GM23248 (cell line): ENCODE data around the gene HOXA3. TPM values are rescaled to one million over a fixed set of nuclear protein-coding genes. Genes with fewer than 3 reads are reported as not detected.

Experiments used
- DNase-seq: peaks from one replicate; pipeline ENCODE4 v3.0.0-alpha.2; 2015
- H2AFZ ChIP-seq: fragments of 200-600 bp; sonication (generic); 2 replicates; pipeline ENCODE4 v1.6.1; 2016; ENCODE audit warnings: antibody characterized with exemption
- H3F3A ChIP-seq: fragments of 200-600 bp; sonication (generic); 2 replicates; pipeline ENCODE4 v1.6.1; 2016; ENCODE audit warnings: mild to moderate bottlenecking, antibody characterized with exemption, mixed run types; ENCODE audit not compliant: insufficient read depth
- H3K27ac ChIP-seq: fragments of 200-600 bp; sonication (generic); 2 replicates; pipeline ENCODE4 v1.5.1; 2016; ENCODE audit warnings: mild to moderate bottlenecking
- H3K27me3 ChIP-seq: fragments of 200-600 bp; sonication (generic); replicated peaks from 2 replicates; pipeline ENCODE4 v1.6.1; 2016; ENCODE audit warnings: mild to moderate bottlenecking; ENCODE audit not compliant: insufficient read depth
- H3K36me3 ChIP-seq: fragments of 200-600 bp; sonication (generic); 2 replicates; pipeline ENCODE4 v1.6.1; 2016; ENCODE audit warnings: low read depth, mild to moderate bottlenecking
- H3K4me1 ChIP-seq: fragments of 200-600 bp; sonication (generic); 2 replicates; pipeline ENCODE4 v1.6.1; 2016; ENCODE audit warnings: mild to moderate bottlenecking; ENCODE audit not compliant: insufficient read depth
- H3K4me2 ChIP-seq: fragments of 200-600 bp; sonication (generic); one replicate; pipeline ENCODE4 v1.6.1; 2016; ENCODE audit warnings: mild to moderate bottlenecking; ENCODE audit not compliant: unreplicated experiment
- H3K4me3 ChIP-seq: fragments of 200-600 bp; sonication (generic); 2 replicates; pipeline ENCODE4 v1.5.1; 2016; ENCODE audit warnings: mild to moderate bottlenecking
- H3K79me2 ChIP-seq: fragments of 200-600 bp; sonication (generic); 2 replicates; pipeline ENCODE4 v1.6.1; 2016; ENCODE audit warnings: mild to moderate bottlenecking; ENCODE audit not compliant: insufficient read depth
- H3K9ac ChIP-seq: fragments of 200-600 bp; sonication (generic); 2 replicates; pipeline ENCODE4 v1.6.1; 2016; ENCODE audit warnings: mild to moderate bottlenecking
- H3K9me2 ChIP-seq: fragments of 200-600 bp; sonication (generic); 2 replicates; pipeline ENCODE4 v1.6.1; 2016; ENCODE audit warnings: mixed run types, mild to moderate bottlenecking, moderate library complexity; ENCODE audit not compliant: insufficient read depth
- H3K9me3 ChIP-seq: fragments of 200-600 bp; sonication (generic); one replicate; pipeline ENCODE4 v1.6.1; 2017; ENCODE audit warnings: low read depth
- H4K20me1 ChIP-seq: fragments of 200-600 bp; sonication (generic); 2 replicates; pipeline ENCODE4 v1.6.0; 2016; ENCODE audit not compliant: insufficient read depth
- EZH2 ChIP-seq: fragments of 200-600 bp; sonication (generic); IDR thresholded peaks from 2 replicates; pipeline ENCODE4 v1.6.1; 2018; ENCODE audit warnings: antibody characterized with exemption, mild to moderate bottlenecking; ENCODE audit not compliant: insufficient read depth, poor library complexity, severe bottlenecking
- EZH2phosphoT487 ChIP-seq: fragments of 200-600 bp; sonication (generic); IDR thresholded peaks from 2 replicates; pipeline ENCODE4 v1.6.1; 2018; ENCODE audit warnings: antibody characterized with exemption, moderate library complexity, mild to moderate bottlenecking, low read depth; ENCODE audit not compliant: insufficient read depth
- WGBS, 2 experiments: methylation state at CpG; one replicate each; pipeline ENCODE4 v1.1.6; 2015 to 2017; ENCODE audit warnings: low lambda C conversion rate in 2 of 2, low coverage in 1 of 2; ENCODE audit errors: missing lambda C conversion rate in 2 of 2; 5-methylcytosine and 5-hydroxymethylcytosine counted together
- in situ Hi-C: fragments of 300-500 bp; cut with MboI; formaldehyde crosslinking; loops from 2 replicates; pipeline ENCODE4 v1.15.0; 2020
- polyA plus RNA-seq: library from polyadenylated mRNA; unstranded; fragments of >200 nt; fragmentation: Nextera tagmentation; extraction: Ambion mirVana; gene quantifications from 2 replicates; pipeline ENCODE4 v1.2.1, GENCODE V29; 2016
- total RNA-seq: library from RNA; depleted of rRNA; stranded (reverse); fragments of >200 nt; shearing (Covaris generic); gene quantifications from 2 replicates; pipeline ENCODE4 v1.2.3, GENCODE V29; 2014

The HOXA3 gene
- total and polyA plus RNA-seq, 2 experiments from 2014 or later, result 1.2 to 2.1 TPM

DNA sequence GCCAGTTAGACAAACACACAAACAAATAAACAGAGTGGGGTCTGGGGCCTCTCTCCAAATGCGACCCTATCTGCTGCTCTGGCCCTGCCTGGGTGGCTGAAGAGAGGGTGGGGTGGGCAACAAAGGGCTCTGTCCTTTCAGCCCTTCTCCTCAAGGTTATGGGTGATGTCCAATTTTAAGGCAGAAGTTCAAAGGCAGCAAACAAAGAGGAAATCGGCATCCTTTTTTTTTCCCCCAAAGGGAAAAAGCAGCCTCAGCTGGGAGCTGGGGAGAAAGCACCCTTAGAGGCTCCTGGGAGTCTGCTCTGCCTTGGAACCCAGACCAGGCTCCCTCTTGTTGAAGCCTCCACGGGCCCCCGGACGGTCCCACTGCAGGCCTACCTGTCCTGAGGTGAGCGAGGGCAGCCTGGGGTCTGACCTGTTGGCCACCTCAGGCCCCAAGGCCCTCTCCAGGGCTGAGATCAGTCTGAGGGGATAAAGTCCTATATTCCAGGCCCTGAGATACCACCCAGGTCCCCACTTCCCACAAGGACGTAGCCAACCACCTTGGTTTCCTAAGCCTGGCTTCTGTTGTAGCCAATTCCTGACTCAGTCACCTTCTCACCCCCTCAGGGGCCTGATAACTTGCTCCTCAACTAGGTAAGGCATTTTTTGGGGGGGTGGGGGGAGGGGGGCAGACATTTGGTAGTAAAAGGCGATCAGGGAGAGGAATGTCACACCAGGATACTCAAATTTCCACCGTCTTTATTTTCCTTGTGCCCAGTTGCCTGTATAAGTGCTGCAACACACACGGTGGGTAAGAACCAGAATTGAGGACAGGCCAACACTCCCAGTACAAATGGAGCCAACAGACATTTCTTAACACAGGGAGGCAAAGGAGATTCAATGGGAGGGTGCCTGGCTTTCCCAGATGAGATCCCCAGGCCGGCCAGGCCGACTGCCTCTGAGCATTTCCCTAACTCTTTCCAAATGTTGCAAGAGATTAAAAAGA, 28.3 kb upstream of the HOXA3 start:
- H3K9me3 ChIP-seq, result no peaks in the 10 kb centered on the region
- peak; percentile 49 for DNase-seq
- WGBS, 2 experiments, result 35 to 57% methylated on average over 8 to 12 of the region's 12 CpGs
- TF ChIP-seq EZH2phosphoT487 (no peak), EZH2 (no peak)
- H3K4me1 ChIP-seq, result peaks cover 50% of the 10 kb centered on the region
- H4K20me1 ChIP-seq, result no peaks in the 10 kb centered on the region
- H3K27ac ChIP-seq, result peak overlapping the region; percentile 99
- H3K4me2 ChIP-seq, result peak overlapping the region; percentile 100
- no peaks in the 10 kb centered on the region for H3K27me3 ChIP-seq
- peak overlapping the region; percentile 83 for H3K4me3 ChIP-seq
- peaks cover 80% of the 10 kb centered on the region for H3K79me2 ChIP-seq
- no peaks in the 10 kb centered on the region for H3K36me3 ChIP-seq
- H2AFZ ChIP-seq, result peak overlapping the region; percentile 83
- no peaks in the 10 kb centered on the region for H3F3A ChIP-seq
- H3K9me2 ChIP-seq, result no peaks in the 10 kb centered on the region
- peak overlapping the region; percentile 98 for H3K9ac ChIP-seq
- in situ Hi-C loops, result no loop called here

DNA sequence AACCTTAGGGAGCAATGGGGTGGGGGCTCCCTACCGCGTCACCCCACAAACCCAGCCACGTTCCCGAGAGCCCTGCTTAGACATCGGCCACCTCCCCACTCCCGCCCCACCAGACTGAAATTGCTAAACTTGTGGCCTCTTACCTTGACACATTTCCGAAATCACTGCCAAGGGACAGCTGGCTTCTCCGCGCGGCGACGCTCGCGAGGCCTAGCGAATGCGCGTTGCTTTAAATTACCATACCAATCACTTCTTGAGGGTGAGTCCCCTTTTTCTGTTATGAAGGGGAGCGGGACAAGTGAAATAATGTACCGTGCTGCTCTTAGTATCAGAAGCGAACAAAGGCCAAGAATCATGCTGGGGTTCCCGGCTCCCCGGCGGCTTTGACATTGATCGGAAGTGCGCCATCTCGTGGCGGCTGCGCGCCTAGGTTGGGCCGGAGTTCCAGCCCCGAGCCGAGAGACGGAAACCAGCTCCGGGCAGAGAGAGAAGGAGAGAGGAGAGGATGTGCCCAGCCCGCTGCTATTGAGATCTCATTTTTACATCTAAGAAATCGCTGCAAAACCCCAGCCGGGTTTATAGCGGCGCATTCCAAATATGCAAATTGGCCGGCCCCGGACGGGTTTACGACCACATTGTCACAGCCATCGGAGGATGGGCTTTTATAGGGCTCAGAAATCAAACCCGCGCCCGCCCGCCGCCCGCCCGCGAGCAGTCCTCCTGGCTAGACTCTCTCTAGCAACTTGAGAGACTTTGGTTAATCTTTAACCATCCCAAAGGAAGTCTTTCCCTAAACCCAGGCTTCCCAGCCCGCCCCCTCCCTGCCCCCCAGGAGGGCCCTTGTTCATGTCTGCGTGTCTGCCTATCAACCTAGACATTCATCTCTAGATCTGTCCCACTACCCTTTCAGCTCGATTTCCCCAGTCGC, 27.4 kb upstream of the HOXA3 start:
- Histone ChIP-seq H3K27me3 (no peaks in the 10 kb centered on the region), H3K9me2 (no peaks in the 10 kb centered on the region), H3K79me2 (peaks cover 90% of the 10 kb centered on the region), H3K9me3 (no peaks in the 10 kb centered on the region), H3K36me3 (no peaks in the 10 kb centered on the region), H3K27ac (peak overlapping the region; percentile 99), H3F3A (no peaks in the 10 kb centered on the region), H2AFZ (peak overlapping the region; percentile 83), H3K4me1 (peaks cover 58% of the 10 kb centered on the region), H4K20me1 (no peaks in the 10 kb centered on the region), H3K4me2 (peak overlapping the region; percentile 100), H3K4me3 (peak overlapping the region; percentile 83), H3K9ac (peak overlapping the region; percentile 98)
- peak; percentile 94 for DNase-seq
- WGBS, 2 experiments, result 1 to 2% methylated on average over 54 to 56 of the region's 56 CpGs
- in situ Hi-C loops, result loop anchor here (10.0 kb wide), 1 partner anchor 1325 kb away; no protein-coding TSS in a partner anchor
- TF ChIP-seq EZH2phosphoT487, result no peak
- no peak for TF ChIP-seq EZH2

GRCh38 chr7:27179030-27179429, 26.6 kb upstream of the HOXA3 start:
- Histone ChIP-seq H3K4me3 (peak overlapping the region; percentile 83), H3K79me2 (peaks cover 95% of the 10 kb centered on the region), H3K36me3 (no peaks in the 10 kb centered on the region), H3K9me3 (no peaks in the 10 kb centered on the region), H3K9me2 (no peaks in the 10 kb centered on the region), H3K9ac (peak overlapping the region; percentile 98), H2AFZ (peak overlapping the region; percentile 83), H3K27me3 (no peaks in the 10 kb centered on the region), H3K4me2 (peak overlapping the region; percentile 100), H4K20me1 (no peaks in the 10 kb centered on the region), H3K4me1 (peaks cover 60% of the 10 kb centered on the region), H3K27ac (peak overlapping the region; percentile 99), H3F3A (no peaks in the 10 kb centered on the region)
- WGBS, 2 experiments, result 0 to 1% methylated on average over 14 of the region's 14 CpGs
- DNase-seq, result peak; percentile 57
- in situ Hi-C loops, result loop anchor here (10.0 kb wide), 1 partner anchor 1324 kb away; no protein-coding TSS in a partner anchor
- TF ChIP-seq EZH2 (no peak), EZH2phosphoT487 (no peak)

- H3K9me2 ChIP-seq, result no peaks in the 10 kb centered on the region
- no peaks in the 10 kb centered on the region for H3K9me3 ChIP-seq
- peak overlapping the region; percentile 83 for H2AFZ ChIP-seq
- H3K27ac ChIP-seq, result peak overlapping the region; percentile 99
- peak; percentile 95 for DNase-seq
- WGBS, 2 experiments, result 1% methylated on average over 6 of the region's 6 CpGs
- H3K4me3 ChIP-seq, result peak overlapping the region; percentile 83
- H4K20me1 ChIP-seq, result no peaks in the 10 kb centered on the region
- H3K36me3 ChIP-seq, result no peaks in the 10 kb centered on the region
- no peaks in the 10 kb centered on the region for H3K27me3 ChIP-seq
- peak overlapping the region; percentile 100 for H3K4me2 ChIP-seq
- peak overlapping the region; percentile 98 for H3K9ac ChIP-seq
- H3F3A ChIP-seq, result no peaks in the 10 kb centered on the region
- TF ChIP-seq EZH2 (no peak), EZH2phosphoT487 (no peak)
- peaks cover 60% of the 10 kb centered on the region for H3K4me1 ChIP-seq
- in situ Hi-C loops, result loop anchor here (10.0 kb wide), 1 partner anchor 1324 kb away; no protein-coding TSS in a partner anchor
- H3K79me2 ChIP-seq, result peaks cover 95% of the 10 kb centered on the region
Observed at GRCh38 chr7:27178366-27178765, 26.0 kb upstream of the HOXA3 start.
